HepG2 (cell line): ENCODE measurements around the gene MS4A10. TPM values are rescaled to one million over a fixed set of nuclear protein-coding genes. Genes with fewer than 3 reads are reported as not detected.

Source experiments
- ARID3A ChIP-seq: IDR thresholded peaks from 2 replicates; pipeline ENCODE4 v1.6.1; 2012; ENCODE audit warnings: low read depth, low read length, improper control_type of control experiment
- BHLHE40 ChIP-seq: IDR thresholded peaks from 2 replicates; pipeline ENCODE4 v1.6.1; 2011; ENCODE audit warnings: low read length, improper control_type of control experiment
- BRCA1 ChIP-seq: sonication (generic); formaldehyde crosslinking; IDR thresholded peaks from 2 replicates; pipeline ENCODE4 v1.4.0; 2020; ENCODE audit warnings: missing genetic modification reagents
- DRAP1 ChIP-seq: IDR thresholded peaks from 2 replicates; pipeline ENCODE4 v1.6.1; 2016; ENCODE audit warnings: missing genetic modification reagents, missing compliant biosample characterization
- FUBP1 ChIP-seq: sonication (generic); formaldehyde crosslinking; IDR thresholded peaks from 2 replicates; pipeline ENCODE4 v1.5.1; 2020; ENCODE audit warnings: missing genetic modification reagents, mild to moderate bottlenecking, borderline replicate concordance
- GABPB1 ChIP-seq: IDR thresholded peaks from 2 replicates; pipeline ENCODE4 v1.6.1; 2016; ENCODE audit warnings: mild to moderate bottlenecking, missing genetic modification reagents, moderate library complexity, missing compliant biosample characterization
- GLMP ChIP-seq: sonication (generic); formaldehyde crosslinking; IDR thresholded peaks from 2 replicates; pipeline ENCODE4 v1.9.0; 2021; ENCODE audit warnings: missing genetic modification reagents, mild to moderate bottlenecking, borderline replicate concordance
- IRX3 ChIP-seq: sonication (generic); formaldehyde crosslinking; IDR thresholded peaks from 2 replicates; pipeline ENCODE4 v1.8.1; 2023; ENCODE audit warnings: mild to moderate bottlenecking, low read depth, missing genetic modification reagents, borderline replicate concordance
- MBNL3 ChIP-seq: fragments of 250-450 bp; sonication (Bioruptor Pico); conservative IDR thresholded peaks from 2 replicates; pipeline ENCODE4 v1.8.0; 2022; ENCODE audit warnings: mild to moderate bottlenecking, inconsistent platforms
- NR1H2 ChIP-seq: sonication (generic); formaldehyde crosslinking; IDR thresholded peaks from 2 replicates; pipeline ENCODE4 v1.8.1; 2022; ENCODE audit warnings: low read depth, missing genetic modification reagents, borderline replicate concordance
- TAF1 ChIP-seq: sonication (generic); formaldehyde crosslinking; IDR thresholded peaks from 2 replicates; pipeline ENCODE4 v1.4.0; 2020; ENCODE audit warnings: missing genetic modification reagents
- ZNF101 ChIP-seq: sonication (generic); formaldehyde crosslinking; IDR thresholded peaks from 2 replicates; pipeline ENCODE4 v1.4.0; 2020; ENCODE audit warnings: mild to moderate bottlenecking, low read depth, missing genetic modification reagents, borderline replicate concordance
- ZNF318 ChIP-seq: sonication (generic); formaldehyde crosslinking; IDR thresholded peaks from 2 replicates; pipeline ENCODE4 v1.4.0; 2020; ENCODE audit warnings: mild to moderate bottlenecking, missing genetic modification reagents
- ZNF382 ChIP-seq: sonication (generic); formaldehyde crosslinking; IDR thresholded peaks from 2 replicates; pipeline ENCODE4 v1.5.0; 2020; ENCODE audit warnings: missing genetic modification reagents, mild to moderate bottlenecking, borderline replicate concordance
- polyA plus RNA-seq, 8 experiments: library from polyadenylated mRNA; depleted of rRNA in 3 of 8; stranded (reverse) in 7 of 8; unstranded in 1 of 8; fragments of >200 nt; fragmentation: Illumina TruSeq in 4 of 8; extraction: Trizol in 4 of 8; gene quantifications; 2 replicates each; pipeline versions ENCODE4 v1.2.1 to v1.2.3, GENCODE V29; 2011 to 2016; ENCODE audit warnings: low read depth in 4 of 8, missing spikeins in 1 of 8, mixed read lengths in 1 of 8; ENCODE audit not compliant: insufficient read depth in 1 of 8
- total RNA-seq, 5 experiments: library from RNA; depleted of rRNA; stranded (reverse); fragments of >200 nt; fragmentation: Illumina TruSeq; extraction: Trizol; gene quantifications; 2 replicates each; pipeline ENCODE4 v1.2.3, GENCODE V29; 2016; ENCODE audit warnings: low read depth in 1 of 5

Gene MS4A10
- total and polyA plus RNA-seq, 2 of the 13 experiments (the other 11 are each of a cell fraction or from before 2014, with no cell fraction given), result not detected

- TF ChIP-seq DRAP1 (peak; percentile 57), ZNF101 (CRISPR knock-in tag) (no peak), ARID3A (no peak), GABPB1 (CRISPR knock-in tag) (peak; percentile 92), FUBP1 (CRISPR knock-in tag) (no peak), GLMP (CRISPR knock-in tag) (no peak), MBNL3 (no peak), ZNF318 (CRISPR knock-in tag) (no peak; the same call in 1 of the 2 replicates), ZNF382 (CRISPR knock-in tag) (no peak), BHLHE40 (peak; percentile 100), IRX3 (CRISPR knock-in tag) (peak; percentile 38; the same call in 1 of the 2 replicates), BRCA1 (CRISPR knock-in tag) (peak; percentile 65; the same call in 1 of the 2 replicates), TAF1 (peak; percentile 78; the same call in 1 of the 2 replicates), NR1H2 (CRISPR knock-in tag) (no peak; the same call in 1 of the 2 replicates)
These were observed 56.9 kb downstream of the MS4A10 start, which contains the start of gene CCDC86 (continued) for GRCh38 chr11:60841797-60842667.
